Spinal cord (tissue), 10 donors: ENCODE data around the gene BRINP1. TPM values are rescaled to one million over a fixed set of nuclear protein-coding genes. Genes with fewer than 3 reads are reported as not detected.

Source experiments
- DNase-seq, 6 donors: peaks; one replicate each; pipeline versions ENCODE4 v3.0.0 to v3.0.0-alpha.2; 2013 to 2015; ENCODE audit warnings: low spot score in 6 of 6, low read depth in 4 of 6
- H3K27ac ChIP-seq: one replicate; pipeline ENCODE4 v1.5.1; 2013; ENCODE audit warnings: low read depth, low read length, control low read depth
- H3K27me3 ChIP-seq: one replicate; pipeline ENCODE4 v1.6.1; 2013; ENCODE audit warnings: low read length; ENCODE audit not compliant: control insufficient read depth, insufficient read depth
- H3K36me3 ChIP-seq: one replicate; pipeline ENCODE4 v1.6.1; 2013; ENCODE audit warnings: low read length; ENCODE audit not compliant: control insufficient read depth, insufficient read depth
- H3K4me1 ChIP-seq: one replicate; pipeline ENCODE4 v1.6.1; 2013; ENCODE audit warnings: low read length; ENCODE audit not compliant: control insufficient read depth, insufficient read depth
- H3K4me3 ChIP-seq: one replicate; pipeline ENCODE4 v1.5.1; 2013; ENCODE audit warnings: low read depth, low read length, control low read depth
- H3K9me3 ChIP-seq: one replicate; pipeline ENCODE4 v1.6.1; 2013; ENCODE audit warnings: low read length; ENCODE audit not compliant: control insufficient read depth, insufficient read depth
- WGBS: methylation state at CpG from one replicate; pipeline ENCODE4 v1.1.5; 2013; ENCODE audit warnings: missing lambda C conversion rate; ENCODE audit not compliant: insufficient coverage; 5-methylcytosine and 5-hydroxymethylcytosine counted together
- long read RNA-seq, 4 donors: transcript quantifications; one replicate each; lab custom pipeline, GENCODE V29; 2026
- polyA plus RNA-seq, 2 donors: library from polyadenylated mRNA; unstranded; fragments of 120-200 nt; gene quantifications; one replicate each; pipeline ENCODE4 v1.2.1, GENCODE V29; 2013; ENCODE audit not compliant: insufficient read length in 2 of 2
- total RNA-seq, 2 donors: library from RNA; depleted of rRNA in 1 of 2; stranded (reverse); fragments of 120-200 nt in 1 of 2; fragments of >200 nt in 1 of 2; gene quantifications; one replicate each; pipeline versions ENCODE4 v1.2.3 to v1.2.4, GENCODE V29; 2013 to 2014
- donor health status: healthy.

BRINP1 gene
- total RNA-seq (10 to 100 TPM; 47.2 to 83.5 TPM), polyA plus RNA-seq (100 to 1,000 TPM in 1 of 2 donors, 10 to 100 TPM in 1; 98.3 to 113 TPM)
- long read RNA-seq, donor 1, transcript BRINP1-201 (8 exons, 3,202 nt): major isoform, 25 of 30 reads
- long read RNA-seq, donor 1, partial matches to known transcripts: 0 of 30 reads
- long read RNA-seq, donor 1, other reads (novel, unspliced or antisense): 5 of 30 reads
- long read RNA-seq, donor 2, transcript BRINP1-201 (8 exons, 3,202 nt): major isoform, 6 of 6 reads
- long read RNA-seq, donor 2, partial matches to known transcripts: 0 of 6 reads
- long read RNA-seq, donor 2, other reads (novel, unspliced or antisense): 0 of 6 reads
- long read RNA-seq, donor 3, transcript BRINP1-201 (8 exons, 3,202 nt): major isoform, 6 of 17 reads
- long read RNA-seq, donor 3, partial matches to known transcripts: 10 of 17 reads
- long read RNA-seq, donor 3, other reads (novel, unspliced or antisense): 0 of 17 reads
- long read RNA-seq, donor 4: 0 reads

GRCh38 chr9:119368681-119369581 is at the start of gene BRINP1:
Gene BRINP1, minus strand, starts transcription at chr9:119369435. Its CDS starts 56,080 bp downstream, at chr9:119313355.
- 0% methylated on average over 78 of the region's 91 CpGs for WGBS
- Histone ChIP-seq H3K36me3 (no peaks in the 10 kb centered on the region), H3K27ac (peak within 1 kb of the TSS; percentile 81), H3K9me3 (no peaks in the 10 kb centered on the region), H3K27me3 (peaks cover 2% of the 10 kb centered on the region), H3K4me3 (peak within 1 kb of the TSS; percentile 78), H3K4me1 (peaks cover 7% of the 10 kb centered on the region)
- DNase-seq: peak in 4 of 6 donors; percentile 71 to 97 (median 90)

GRCh38 chr9:119418721-119419120 is 49.5 kb upstream of the BRINP1 start:
- no CpG with 5 or more reads among the region's 1 CpG for WGBS
- H3K9me3 ChIP-seq: no peaks in the 10 kb centered on the region
- no peak overlapping the region for H3K27ac ChIP-seq
- no peaks in the 10 kb centered on the region for H3K36me3 ChIP-seq
- no peaks in the 10 kb centered on the region for H3K27me3 ChIP-seq
- H3K4me3 ChIP-seq: no peak overlapping the region
- no peak for DNase-seq
- no peaks in the 10 kb centered on the region for H3K4me1 ChIP-seq

- H3K4me3 ChIP-seq: no peak overlapping the region
- H3K36me3 ChIP-seq: no peaks in the 10 kb centered on the region
- no peak overlapping the region for H3K27ac ChIP-seq
- no peaks in the 10 kb centered on the region for H3K27me3 ChIP-seq
- no peaks in the 10 kb centered on the region for H3K9me3 ChIP-seq
- H3K4me1 ChIP-seq: no peaks in the 10 kb centered on the region
- DNase-seq: no peak
Observed at GRCh38 chr9:119416793-119417192, 47.6 kb upstream of the BRINP1 start.

GRCh38 chr9:119412399-119412798 is 43.2 kb upstream of the BRINP1 start:
- Histone ChIP-seq H3K27me3 (no peaks in the 10 kb centered on the region), H3K4me1 (no peaks in the 10 kb centered on the region), H3K9me3 (no peaks in the 10 kb centered on the region), H3K27ac (no peak overlapping the region), H3K36me3 (no peaks in the 10 kb centered on the region), H3K4me3 (no peak overlapping the region)
- no peak for DNase-seq
- WGBS: 66% methylated on average over 4 of the region's 4 CpGs

- H3K36me3 ChIP-seq: no peaks in the 10 kb centered on the region
- no peaks in the 10 kb centered on the region for H3K4me1 ChIP-seq
- no peak overlapping the region for H3K4me3 ChIP-seq
- no peak for DNase-seq
- no peaks in the 10 kb centered on the region for H3K9me3 ChIP-seq
- WGBS: no CpG with 5 or more reads among the region's 3 CpGs
- H3K27me3 ChIP-seq: no peaks in the 10 kb centered on the region
- no peak overlapping the region for H3K27ac ChIP-seq
Observed at GRCh38 chr9:119409552-119409951, 40.3 kb upstream of the BRINP1 start.

GRCh38 chr9:119400606-119401005 is 31.4 kb upstream of the BRINP1 start:
- Histone ChIP-seq H3K27ac (no peak overlapping the region), H3K4me1 (no peaks in the 10 kb centered on the region), H3K27me3 (no peaks in the 10 kb centered on the region), H3K9me3 (no peaks in the 10 kb centered on the region), H3K36me3 (no peaks in the 10 kb centered on the region), H3K4me3 (no peak overlapping the region)
- DNase-seq: no peak
- WGBS: 33% methylated on average over 1 of the region's 2 CpGs

GRCh38 chr9:119398350-119398749 is 29.1 kb upstream of the BRINP1 start:
- Histone ChIP-seq H3K27me3 (no peaks in the 10 kb centered on the region), H3K4me3 (no peak overlapping the region), H3K36me3 (no peaks in the 10 kb centered on the region), H3K4me1 (no peaks in the 10 kb centered on the region), H3K9me3 (no peaks in the 10 kb centered on the region), H3K27ac (no peak overlapping the region)
- WGBS: 80% methylated on average over 1 of the region's 2 CpGs
- no peak for DNase-seq

GRCh38 chr9:119391878-119392277 is 22.6 kb upstream of the BRINP1 start:
- Histone ChIP-seq H3K4me1 (no peaks in the 10 kb centered on the region), H3K36me3 (no peaks in the 10 kb centered on the region), H3K4me3 (no peak overlapping the region), H3K27me3 (no peaks in the 10 kb centered on the region), H3K27ac (no peak overlapping the region), H3K9me3 (no peaks in the 10 kb centered on the region)
- no peak for DNase-seq

GRCh38 chr9:119375892-119376291 is 6.7 kb upstream of the BRINP1 start:
- WGBS: 0% methylated on average over 2 of the region's 3 CpGs
- peak in 1 of 6 donors; percentile 37 for DNase-seq

More at GRCh38 chr9:119375892-119376291, 6.7 kb upstream of the BRINP1 start:
- no peaks in the 10 kb centered on the region for H3K4me1 ChIP-seq
- H3K4me3 ChIP-seq: no peak overlapping the region
- no peaks in the 10 kb centered on the region for H3K27me3 ChIP-seq
- H3K36me3 ChIP-seq: no peaks in the 10 kb centered on the region
- no peaks in the 10 kb centered on the region for H3K9me3 ChIP-seq
- H3K27ac ChIP-seq: no peak overlapping the region
